NCI-H2227 (cell line): ENCODE data around the gene B4GALT5.

Experiments
- DNase-seq: peaks from one replicate; lab custom pipeline; 2025; ENCODE audit not compliant: unreplicated experiment; lab: John Stamatoyannopoulos, UW

Gene B4GALT5

GRCh38 chr20:49701241-49701790, 12.4 kb downstream of the B4GALT5 start:
- DNase-seq, result peak; percentile 22

GRCh38 chr20:49700411-49701185, 13.1 kb downstream of the B4GALT5 start:
- no peak for DNase-seq

- DNase-seq, result no peak
Measured at GRCh38 chr20:49699200-49699992, 14.3 kb downstream of the B4GALT5 start.

- DNase-seq, result no peak
Measured at GRCh38 chr20:49698477-49698876, 15.2 kb downstream of the B4GALT5 start.

- peak; percentile 39 for DNase-seq
Measured at GRCh38 chr20:49697071-49697470, 16.6 kb downstream of the B4GALT5 start.

- DNase-seq, result no peak
Measured at GRCh38 chr20:49696594-49696993, 17.1 kb downstream of the B4GALT5 start.

GRCh38 chr20:49695830-49696229, 17.8 kb downstream of the B4GALT5 start:
- no peak for DNase-seq

GRCh38 chr20:49694450-49695071, 19.1 kb downstream of the B4GALT5 start:
- no peak for DNase-seq

GRCh38 chr20:49693435-49694171, 20.1 kb downstream of the B4GALT5 start:
- no peak for DNase-seq

GRCh38 chr20:49692941-49693340, 20.7 kb downstream of the B4GALT5 start:
- no peak for DNase-seq

- DNase-seq, result no peak
Measured at GRCh38 chr20:49691818-49692568, 21.7 kb downstream of the B4GALT5 start.

- DNase-seq, result peak; percentile 54
Measured at GRCh38 chr20:49690899-49691620, 22.6 kb downstream of the B4GALT5 start.

- DNase-seq, result no peak
Measured at GRCh38 chr20:49687595-49688567, 25.8 kb downstream of the B4GALT5 start.

GRCh38 chr20:49685809-49686208, 27.9 kb downstream of the B4GALT5 start:
- DNase-seq, result no peak

- no peak for DNase-seq
Measured at GRCh38 chr20:49685161-49685601, 28.5 kb downstream of the B4GALT5 start.

GRCh38 chr20:49684335-49684997, 29.2 kb downstream of the B4GALT5 start:
- DNase-seq, result no peak

- no peak for DNase-seq
Measured at GRCh38 chr20:49682798-49683197, 30.9 kb downstream of the B4GALT5 start.

GRCh38 chr20:49682278-49682677, 31.4 kb downstream of the B4GALT5 start:
- DNase-seq, result no peak
